DOHH2 (cell line): ENCODE data around the gene MADCAM1.

Experiments used
- H3F3A ChIP-seq: fragments of 200-600 bp; sonication (generic), shearing (Covaris generic); 2 replicates; pipeline ENCODE4 v1.6.0; 2016; ENCODE audit warnings: antibody characterized with exemption, mild to moderate bottlenecking; ENCODE audit not compliant: control insufficient read depth, insufficient read depth
- H3K27ac ChIP-seq: fragments of 200-600 bp; sonication (generic); 2 replicates; pipeline ENCODE4 v1.5.1; 2014; ENCODE audit warnings: low read depth, mild to moderate bottlenecking, low read length, moderate library complexity
- H3K27me3 ChIP-seq: fragments of 200-600 bp; sonication (generic); 2 replicates; pipeline ENCODE4 v1.6.1; 2014; ENCODE audit warnings: mild to moderate bottlenecking, low read length, mixed read lengths; ENCODE audit not compliant: control insufficient read depth
- H3K36me3 ChIP-seq: fragments of 200-600 bp; sonication (generic); 2 replicates; pipeline ENCODE4 v1.6.1; 2014; ENCODE audit warnings: mild to moderate bottlenecking, low read length, moderate library complexity, mixed read lengths; ENCODE audit not compliant: control insufficient read depth
- H3K4me1 ChIP-seq: fragments of 200-600 bp; sonication (generic); 2 replicates; pipeline ENCODE4 v1.6.1; 2014; ENCODE audit warnings: mild to moderate bottlenecking, low read length, mixed read lengths; ENCODE audit not compliant: control insufficient read depth
- H3K4me2 ChIP-seq: fragments of 200-600 bp; sonication (generic); 2 replicates; pipeline ENCODE4 v1.6.0; 2014; ENCODE audit warnings: mild to moderate bottlenecking, low read length, moderate library complexity
- H3K4me3 ChIP-seq: fragments of 200-600 bp; sonication (generic); 2 replicates; pipeline ENCODE4 v1.5.1; 2014; ENCODE audit warnings: mild to moderate bottlenecking, low read length, mixed read lengths
- H3K79me2 ChIP-seq: fragments of 200-600 bp; sonication (generic); 2 replicates; pipeline ENCODE4 v1.6.1; 2014; ENCODE audit warnings: mild to moderate bottlenecking, low read length, mixed read lengths; ENCODE audit not compliant: control insufficient read depth
- H3K9me2 ChIP-seq: fragments of 200-600 bp; sonication (generic); replicated peaks from 2 replicates; pipeline ENCODE4 v1.6.1; 2014; ENCODE audit warnings: mild to moderate bottlenecking, low read length, mixed read lengths; ENCODE audit not compliant: control insufficient read depth
- H3K9me3 ChIP-seq: fragments of 200-600 bp; sonication (generic); 2 replicates; pipeline ENCODE4 v1.6.1; 2014; ENCODE audit warnings: antibody characterized with exemption, low read length, mixed read lengths; ENCODE audit not compliant: control insufficient read depth, insufficient read depth
- H4K20me1 ChIP-seq: fragments of 200-600 bp; sonication (generic); 2 replicates; pipeline ENCODE4 v1.6.0; 2014; ENCODE audit warnings: low read depth, mild to moderate bottlenecking, antibody characterized with exemption, low read length, moderate library complexity; ENCODE audit not compliant: control insufficient read depth, insufficient read depth
- CTCF ChIP-seq: fragments of 200-600 bp; sonication (generic); IDR thresholded peaks from one replicate; pipeline ENCODE4 v1.5.1; 2014; ENCODE audit warnings: antibody characterized with exemption, mild to moderate bottlenecking, low read depth, low read length; ENCODE audit not compliant: poor library complexity, severe bottlenecking
- EZH2phosphoT487 ChIP-seq: fragments of 200-600 bp; sonication (generic); IDR thresholded peaks from 2 replicates; pipeline ENCODE4 v1.6.1; 2017; ENCODE audit warnings: borderline replicate concordance, mild to moderate bottlenecking, antibody characterized with exemption, low read length, moderate library complexity, mixed read lengths

The MADCAM1 gene

GRCh38 chr19:514166-514663 lies 17.9 kb downstream of the MADCAM1 start:
- Histone ChIP-seq H3K9me2 (no peaks in the 10 kb centered on the region), H3F3A (peaks cover 2% of the 10 kb centered on the region; the same call in 1 of the 2 replicates), H3K36me3 (peaks cover 8% of the 10 kb centered on the region; the same call in 1 of the 2 replicates), H3K27me3 (no peaks in the 10 kb centered on the region), H3K4me2 (no peak overlapping the region), H3K4me3 (no peak overlapping the region), H3K27ac (no peak overlapping the region), H3K4me1 (peaks cover 16% of the 10 kb centered on the region), H3K9me3 (no peaks in the 10 kb centered on the region), H3K79me2 (peaks cover 6% of the 10 kb centered on the region), H4K20me1 (no peaks in the 10 kb centered on the region)
- no peak for TF ChIP-seq EZH2phosphoT487
- no peak for TF ChIP-seq CTCF

- H3K4me1 ChIP-seq = no peaks in the 10 kb centered on the region
- no peak overlapping the region for H3K4me2 ChIP-seq
- no peaks in the 10 kb centered on the region for H4K20me1 ChIP-seq
- no peak for TF ChIP-seq EZH2phosphoT487
- TF ChIP-seq CTCF = no peak
- no peaks in the 10 kb centered on the region for H3K27me3 ChIP-seq
- peaks cover 5% of the 10 kb centered on the region; the same call in 1 of the 2 replicates for H3K36me3 ChIP-seq
- H3K9me3 ChIP-seq = no peaks in the 10 kb centered on the region
- no peak overlapping the region for H3K4me3 ChIP-seq
- H3K9me2 ChIP-seq = no peaks in the 10 kb centered on the region
- H3K79me2 ChIP-seq = no peaks in the 10 kb centered on the region
- H3F3A ChIP-seq = no peaks in the 10 kb centered on the region
- H3K27ac ChIP-seq = no peak overlapping the region
Observed at GRCh38 chr19:517721-518597, 21.7 kb downstream of the MADCAM1 start.

- no peak for TF ChIP-seq CTCF
- TF ChIP-seq EZH2phosphoT487 = no peak
- H3K9me2 ChIP-seq = no peaks in the 10 kb centered on the region
Observed at GRCh38 chr19:518598-519231, 22.4 kb downstream of the MADCAM1 start.

More at GRCh38 chr19:518598-519231, 22.4 kb downstream of the MADCAM1 start:
- no peaks in the 10 kb centered on the region for H3K79me2 ChIP-seq
- no peak overlapping the region for H3K27ac ChIP-seq
- H3K4me3 ChIP-seq = no peak overlapping the region
- no peaks in the 10 kb centered on the region for H3F3A ChIP-seq
- H3K4me1 ChIP-seq = no peaks in the 10 kb centered on the region
- H4K20me1 ChIP-seq = no peaks in the 10 kb centered on the region
- H3K27me3 ChIP-seq = no peaks in the 10 kb centered on the region
- H3K4me2 ChIP-seq = no peak overlapping the region
- peaks cover 4% of the 10 kb centered on the region; the same call in 1 of the 2 replicates for H3K36me3 ChIP-seq
- no peaks in the 10 kb centered on the region for H3K9me3 ChIP-seq
